Measurements from ENCODE around the gene CLEC18C.
"Not testable (repeated sequence)": the region's sequence is repeated elsewhere in the genome, so short reads cannot be mapped to it uniquely, and the experiment has no call there.

The CLEC18C gene

GRCh38 chr16:70173212-70173837 is at the start of gene CLEC18C:
CLEC18C (plus strand) TSS chr16:70173787; CDS start chr16:70174279, 492 bp downstream.
- not testable (repeated sequence) for H3K4me1 Mint-ChIP-seq, H3K4me3 Mint-ChIP-seq, H3K36me3 Mint-ChIP-seq, H3K9me3 Mint-ChIP-seq, H3K27ac Mint-ChIP-seq, H3K27me3 Mint-ChIP-seq

GRCh38 chr16:70123822-70124221 is 49.8 kb upstream of the CLEC18C start:
- H3K4me1 Mint-ChIP-seq, H3K27me3 Mint-ChIP-seq, H3K9me3 Mint-ChIP-seq, H3K4me3 Mint-ChIP-seq, H3K27ac Mint-ChIP-seq, H3K36me3 Mint-ChIP-seq: not testable (repeated sequence)

- H3K36me3 Mint-ChIP-seq, H3K27ac Mint-ChIP-seq, H3K4me3 Mint-ChIP-seq, H3K27me3 Mint-ChIP-seq, H3K9me3 Mint-ChIP-seq, H3K4me1 Mint-ChIP-seq: not testable (repeated sequence)
Observed at GRCh38 chr16:70126226-70126625, 47.4 kb upstream of the CLEC18C start.

GRCh38 chr16:70127706-70128105 is 45.9 kb upstream of the CLEC18C start:
- not testable (repeated sequence) for H3K27ac Mint-ChIP-seq, H3K36me3 Mint-ChIP-seq, H3K4me1 Mint-ChIP-seq, H3K9me3 Mint-ChIP-seq, H3K4me3 Mint-ChIP-seq, H3K27me3 Mint-ChIP-seq

- not testable (repeated sequence) for H3K4me1 Mint-ChIP-seq, H3K27me3 Mint-ChIP-seq, H3K9me3 Mint-ChIP-seq, H3K36me3 Mint-ChIP-seq, H3K27ac Mint-ChIP-seq, H3K4me3 Mint-ChIP-seq
Observed at GRCh38 chr16:70128844-70129243, 44.7 kb upstream of the CLEC18C start.

GRCh38 chr16:70135796-70136195 is 37.8 kb upstream of the CLEC18C start:
- not testable (repeated sequence) for H3K4me1 Mint-ChIP-seq, H3K27ac Mint-ChIP-seq, H3K9me3 Mint-ChIP-seq, H3K36me3 Mint-ChIP-seq, H3K4me3 Mint-ChIP-seq, H3K27me3 Mint-ChIP-seq

- H3K27me3 Mint-ChIP-seq, H3K27ac Mint-ChIP-seq, H3K4me3 Mint-ChIP-seq, H3K4me1 Mint-ChIP-seq, H3K9me3 Mint-ChIP-seq, H3K36me3 Mint-ChIP-seq: not testable (repeated sequence)
Observed at GRCh38 chr16:70136595-70136994, 37.0 kb upstream of the CLEC18C start.

GRCh38 chr16:70142739-70143138 is 30.8 kb upstream of the CLEC18C start:
- not testable (repeated sequence) for H3K27me3 Mint-ChIP-seq, H3K4me1 Mint-ChIP-seq, H3K9me3 Mint-ChIP-seq, H3K4me3 Mint-ChIP-seq, H3K36me3 Mint-ChIP-seq, H3K27ac Mint-ChIP-seq

GRCh38 chr16:70143231-70143895 is 30.2 kb upstream of the CLEC18C start:
- not testable (repeated sequence) for H3K4me1 Mint-ChIP-seq, H3K27me3 Mint-ChIP-seq, H3K9me3 Mint-ChIP-seq, H3K27ac Mint-ChIP-seq, H3K36me3 Mint-ChIP-seq, H3K4me3 Mint-ChIP-seq

- peaks cover 18% of the 10 kb centered on the region for H3K36me3 Mint-ChIP-seq
- not testable (repeated sequence) for H3K27ac Mint-ChIP-seq, H3K27me3 Mint-ChIP-seq, H3K4me3 Mint-ChIP-seq, H3K4me1 Mint-ChIP-seq, H3K9me3 Mint-ChIP-seq
Observed at GRCh38 chr16:70147853-70148252, 25.7 kb upstream of the CLEC18C start.

GRCh38 chr16:70148453-70148852 is 25.1 kb upstream of the CLEC18C start:
- not testable (repeated sequence) for H3K9me3 Mint-ChIP-seq, H3K27me3 Mint-ChIP-seq, H3K27ac Mint-ChIP-seq, H3K4me3 Mint-ChIP-seq, H3K4me1 Mint-ChIP-seq
- H3K36me3 Mint-ChIP-seq, result peaks cover 17% of the 10 kb centered on the region

- not testable (repeated sequence) for H3K9me3 Mint-ChIP-seq, H3K4me3 Mint-ChIP-seq, H3K4me1 Mint-ChIP-seq, H3K27ac Mint-ChIP-seq, H3K27me3 Mint-ChIP-seq
- peaks cover 16% of the 10 kb centered on the region for H3K36me3 Mint-ChIP-seq
Observed at GRCh38 chr16:70149296-70149695, 24.3 kb upstream of the CLEC18C start.

GRCh38 chr16:70151391-70151790 is 22.2 kb upstream of the CLEC18C start:
- H3K27ac Mint-ChIP-seq, result no peak overlapping the region
- no peaks in the 10 kb centered on the region for H3K27me3 Mint-ChIP-seq
- H3K4me3 Mint-ChIP-seq, result no peak overlapping the region
- peaks cover 21% of the 10 kb centered on the region for H3K36me3 Mint-ChIP-seq
- H3K9me3 Mint-ChIP-seq, result no peaks in the 10 kb centered on the region
- no peaks in the 10 kb centered on the region for H3K4me1 Mint-ChIP-seq

GRCh38 chr16:70151941-70152509 is 21.6 kb upstream of the CLEC18C start:
- Mint-ChIP-seq H3K9me3 (no peaks in the 10 kb centered on the region), H3K27ac (no peak overlapping the region), H3K4me1 (no peaks in the 10 kb centered on the region), H3K27me3 (no peaks in the 10 kb centered on the region), H3K36me3 (peaks cover 25% of the 10 kb centered on the region), H3K4me3 (no peak overlapping the region)

GRCh38 chr16:70152578-70153302 is 20.8 kb upstream of the CLEC18C start:
- no peak overlapping the region for H3K27ac Mint-ChIP-seq
- H3K36me3 Mint-ChIP-seq, result peaks cover 31% of the 10 kb centered on the region
- H3K27me3 Mint-ChIP-seq, result no peaks in the 10 kb centered on the region
- H3K4me3 Mint-ChIP-seq, result no peak overlapping the region
- no peaks in the 10 kb centered on the region for H3K4me1 Mint-ChIP-seq
- H3K9me3 Mint-ChIP-seq, result no peaks in the 10 kb centered on the region

GRCh38 chr16:70154736-70155135 is 18.9 kb upstream of the CLEC18C start:
- H3K4me1 Mint-ChIP-seq, H3K27me3 Mint-ChIP-seq, H3K9me3 Mint-ChIP-seq, H3K4me3 Mint-ChIP-seq, H3K27ac Mint-ChIP-seq: not testable (repeated sequence)
- peaks cover 30% of the 10 kb centered on the region for H3K36me3 Mint-ChIP-seq
